Activated CD8-positive, alpha-beta memory T cell treated with anti-CD3 and anti-CD28 coated beads, Interleukin-2, amount 50 U/mL, for 24 hours (primary cell): ENCODE data around the gene SP2.

Experiments used
- DNase-seq: peaks from one replicate; pipeline ENCODE4 v3.0.0-alpha.2; 2020; ENCODE audit errors: extremely low read depth

Gene SP2

GRCh38 chr17:47973541-47973940 lies 77.5 kb downstream of the SP2 start:
- no peak for DNase-seq

DNA sequence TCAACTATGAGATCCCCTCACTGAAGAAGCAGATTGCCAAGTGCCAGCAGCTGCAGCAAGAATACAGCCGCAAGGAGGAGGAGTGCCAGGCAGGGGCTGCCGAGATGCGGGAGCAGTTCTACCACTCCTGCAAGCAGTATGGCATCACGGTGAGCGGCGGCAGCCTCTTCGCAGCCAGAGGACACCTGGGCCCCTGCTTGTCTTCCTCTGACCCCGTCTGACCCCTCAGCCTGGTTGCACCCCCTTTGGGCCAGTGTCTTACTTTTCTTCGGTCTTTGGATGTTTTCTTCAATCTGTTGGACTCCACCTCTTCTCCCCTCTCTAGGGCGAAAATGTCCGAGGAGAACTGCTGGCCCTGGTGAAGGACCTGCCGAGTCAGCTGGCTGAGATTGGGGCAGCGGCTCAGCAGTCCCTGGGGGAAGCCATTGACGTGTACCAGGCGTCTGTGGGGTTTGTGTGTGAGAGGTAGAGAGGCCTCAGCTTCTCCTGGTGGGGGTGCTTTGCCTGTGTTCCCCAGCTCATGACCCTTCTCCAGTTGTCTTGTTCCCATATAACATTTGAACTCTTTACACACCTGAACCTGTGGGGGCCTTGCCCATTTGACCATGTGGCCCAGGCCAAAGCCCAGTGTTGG lies 79.3 kb downstream of the SP2 start:
- no peak for DNase-seq

GRCh38 chr17:47975823-47976205 lies 79.8 kb downstream of the SP2 start:
- DNase-seq = no peak

- DNase-seq = no peak
Measured at GRCh38 chr17:47978324-47978723, 82.3 kb downstream of the SP2 start.
